ENCODE measurements around the gene AKAP8.
A peak's percentile ranks its signal among the peaks of the same experiment; 100 is the strongest.

Gene AKAP8

GRCh38 chr19:15332311-15332996 is 47.1 kb downstream of the AKAP8 start, which contains the start of gene BRD4:
Gene BRD4, minus strand, starts transcription at chr19:15332539. Its CDS starts 59,440 bp downstream, at chr19:15273099.
- peak; percentile 68 for DNase-seq (ENCODE audit: low read depth)
- H3K4me3 ChIP-seq (ENCODE audit: low read depth, low read length) = peak within 1 kb of the TSS; percentile 80
- TF ChIP-seq MYC (IDR thresholded peaks at IDR 0.05; ENCODE audit: low read depth, low read length) (no peak; the same call in 1 of the 2 replicates), CTCF (IDR thresholded peaks at IDR 0.05; ENCODE audit: low read depth, low read length) (no peak), MAX (IDR thresholded peaks at IDR 0.05; ENCODE audit: low read depth, low read length) (no peak), POLR2A (IDR thresholded peaks at IDR 0.05; ENCODE audit: extremely low read depth, insufficient read length) (peak; percentile 48)

- peak; percentile 75 for DNase-seq (ENCODE audit: low read depth)
- H3K4me3 ChIP-seq (ENCODE audit: low read depth, low read length) = peak overlapping the region; percentile 80
- TF ChIP-seq CTCF (IDR thresholded peaks at IDR 0.05; ENCODE audit: low read depth, low read length) = no peak
- TF ChIP-seq MYC (IDR thresholded peaks at IDR 0.05; ENCODE audit: low read depth, low read length) = no peak
- no peak for TF ChIP-seq POLR2A (IDR thresholded peaks at IDR 0.05; ENCODE audit: extremely low read depth, insufficient read length)
- TF ChIP-seq MAX (IDR thresholded peaks at IDR 0.05; ENCODE audit: low read depth, low read length) = no peak
These were observed 47.9 kb downstream of the AKAP8 start for GRCh38 chr19:15331419-15332310.

GRCh38 chr19:15330801-15331418 is 48.7 kb downstream of the AKAP8 start:
- TF ChIP-seq CTCF (IDR thresholded peaks at IDR 0.05; ENCODE audit: low read depth, low read length) (no peak), MYC (IDR thresholded peaks at IDR 0.05; ENCODE audit: low read depth, low read length) (0 out of 2 replicates have a peak, but pooled peaks have one; percentile 34), POLR2A (IDR thresholded peaks at IDR 0.05; ENCODE audit: extremely low read depth, insufficient read length) (no peak), MAX (IDR thresholded peaks at IDR 0.05; ENCODE audit: low read depth, low read length) (no peak)
- H3K4me3 ChIP-seq (ENCODE audit: low read depth, low read length) = peak overlapping the region; percentile 80
- peak; percentile 50 for DNase-seq (ENCODE audit: low read depth)

- no peak for TF ChIP-seq CTCF (IDR thresholded peaks at IDR 0.05; ENCODE audit: low read depth, low read length)
- TF ChIP-seq MYC (IDR thresholded peaks at IDR 0.05; ENCODE audit: low read depth, low read length) = no peak
- no peak for TF ChIP-seq MAX (IDR thresholded peaks at IDR 0.05; ENCODE audit: low read depth, low read length)
- peak overlapping the region; percentile 19 for H3K4me3 ChIP-seq (ENCODE audit: low read depth, low read length)
- DNase-seq (ENCODE audit: low read depth) = no peak
These were observed 51.3 kb downstream of the AKAP8 start for GRCh38 chr19:15328312-15328711.

GRCh38 chr19:15324791-15325519 is 54.6 kb downstream of the AKAP8 start:
- DNase-seq (ENCODE audit: low read depth) = no peak
- TF ChIP-seq MYC (IDR thresholded peaks at IDR 0.05; ENCODE audit: low read depth, low read length) (no peak), MAX (IDR thresholded peaks at IDR 0.05; ENCODE audit: low read depth, low read length) (no peak), POLR2A (IDR thresholded peaks at IDR 0.05; ENCODE audit: extremely low read depth, insufficient read length) (no peak), CTCF (IDR thresholded peaks at IDR 0.05; ENCODE audit: low read depth, low read length) (no peak)

More at GRCh38 chr19:15324791-15325519, 54.6 kb downstream of the AKAP8 start:
- no peak overlapping the region for H3K4me3 ChIP-seq (ENCODE audit: low read depth, low read length)
